Caco-2 (cell line): ENCODE results near the gene DMWD. TPM values are rescaled to one million over a fixed set of nuclear protein-coding genes. Genes with fewer than 3 reads are reported as not detected.

Source experiments
- BruUV-seq: library from RNA; stranded (reverse); fragments of 400-500 nt; replicated peaks from 2 replicates; lab custom pipeline; 2021; lab: Mats Ljungman, UMichigan
- CTCF ChIA-PET: fragments of 300-600 bp; sonication (Branson Sonifier 250); formaldehyde crosslinking; loops from one replicate; lab custom pipeline; 2022; ENCODE audit warnings: antibody characterized with exemption; lab: Charles Lee
- POLR2A ChIA-PET: fragments of 300-600 bp; sonication (Branson Sonifier 250); formaldehyde crosslinking; loops from one replicate; lab custom pipeline; 2022; ENCODE audit warnings: antibody characterized with exemption; lab: Charles Lee
- DNase-seq, 2 experiments: peaks; one replicate each; pipeline versions ENCODE4 v3.0.0 to v3.0.0-alpha.2; 2020 to 2022
- H3K27me3 ChIP-seq: replicated peaks from 2 replicates; pipeline ENCODE4 v1.6.0; 2011; ENCODE audit warnings: low read length; ENCODE audit not compliant: control insufficient read depth, insufficient read depth
- H3K36me3 ChIP-seq: 2 replicates; pipeline ENCODE4 v1.5.1; 2011; ENCODE audit warnings: low read length; ENCODE audit not compliant: control insufficient read depth, insufficient read depth
- H3K4me1 ChIP-seq: fragments of 250-450 bp; sonication (Bioruptor Pico); 2 replicates; pipeline ENCODE4 v1.5.1; 2020; ENCODE audit warnings: mild to moderate bottlenecking
- H3K4me3 ChIP-seq: 2 replicates; pipeline ENCODE4 v1.5.1; 2011; ENCODE audit warnings: low read depth, mild to moderate bottlenecking, control low read depth, low read length
- H3K9me3 ChIP-seq: fragments of 250-450 bp; sonication (Bioruptor Pico); 2 replicates; pipeline ENCODE4 v1.5.1; 2020; ENCODE audit warnings: mild to moderate bottlenecking, moderate library complexity
- H3K27ac Mint-ChIP-seq: one replicate; pipeline ENCODE4 v1.8.0; 2022; ENCODE audit warnings: mixed read lengths; ENCODE audit not compliant: unreplicated experiment
- H3K27me3 Mint-ChIP-seq: one replicate; pipeline ENCODE4 v1.8.0; 2022; ENCODE audit warnings: mixed read lengths; ENCODE audit not compliant: insufficient read depth, unreplicated experiment
- H3K36me3 Mint-ChIP-seq: one replicate; pipeline ENCODE4 v1.8.0; 2022; ENCODE audit warnings: mild to moderate bottlenecking, mixed read lengths; ENCODE audit not compliant: insufficient read depth, unreplicated experiment
- H3K4me1 Mint-ChIP-seq: one replicate; pipeline ENCODE4 v1.8.0; 2022; ENCODE audit warnings: low read depth, mixed read lengths; ENCODE audit not compliant: unreplicated experiment
- H3K4me3 Mint-ChIP-seq: one replicate; pipeline ENCODE4 v1.8.0; 2022; ENCODE audit warnings: mild to moderate bottlenecking, moderate library complexity, mixed read lengths; ENCODE audit not compliant: unreplicated experiment
- H3K9me3 Mint-ChIP-seq: one replicate; pipeline ENCODE4 v1.8.0; 2022; ENCODE audit warnings: mixed read lengths; ENCODE audit not compliant: unreplicated experiment
- intact Hi-C: fragments of 100-400 bp; cut with micrococcal nuclease; formaldehyde crosslinking; loops from one replicate; pipeline ENCODE4 v1.10.0; 2022; ENCODE audit not compliant: unreplicated experiment
- total RNA-seq: library from RNA; stranded (reverse); gene quantifications from 2 replicates; pipeline ENCODE4 v1.2.3, GENCODE V29; 2022
- TF ChIP-seq, protein P1 (sequence below), 2 experiments: fragments of 200-600 bp in 1 of 2; IDR thresholded peaks; 1 replicate in 1 of 2; 2 replicates in 1 of 2; pipeline versions ENCODE4 v1.5.1 to v1.8.0; 2011 to 2022; ENCODE audit warnings: antibody characterized with exemption in 1 of 2, control low read depth in 1 of 2, inconsistent platforms in 1 of 2, low read depth in 1 of 2, low read length in 1 of 2, mild to moderate bottlenecking in 1 of 2, moderate library complexity in 1 of 2; ENCODE audit not compliant: insufficient read depth in 1 of 2, severe bottlenecking in 1 of 2, unreplicated experiment in 1 of 2

The DMWD gene
- total RNA-seq, 1 experiment from 2014 or later: 76.3 TPM

DNA sequence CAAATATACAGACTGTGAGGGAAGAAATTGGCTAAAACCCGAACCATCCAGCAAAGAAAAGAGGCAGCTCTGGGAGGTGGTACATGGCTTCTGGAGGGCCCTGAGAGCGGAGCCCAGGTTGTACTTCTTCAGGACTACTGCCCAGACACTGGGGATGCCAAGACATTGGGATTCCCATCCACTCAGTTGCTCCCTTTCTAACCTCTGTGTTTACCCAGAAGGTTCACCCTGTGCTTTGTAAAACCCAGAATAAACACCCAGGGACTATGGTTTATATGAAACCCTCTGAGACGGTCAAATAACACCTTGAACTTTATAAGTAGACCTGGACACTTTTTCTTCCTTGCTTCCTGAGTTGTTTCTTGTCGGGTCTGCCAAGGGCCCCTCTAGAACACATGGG, 49.7 kb downstream of the DMWD start:
- H3K27me3 ChIP-seq: no peaks in the 10 kb centered on the region
- no peak for DNase-seq
- H3K4me3 ChIP-seq: no peak overlapping the region
- Mint-ChIP-seq H3K9me3 (no peaks in the 10 kb centered on the region), H3K4me3 (no peak overlapping the region), H3K27ac (no peak overlapping the region), H3K36me3 (peaks cover 5% of the 10 kb centered on the region), H3K4me1 (no peaks in the 10 kb centered on the region), H3K27me3 (no peaks in the 10 kb centered on the region)
- no TSS peak for BruUV-seq
- H3K4me1 ChIP-seq: no peaks in the 10 kb centered on the region
- no peaks in the 10 kb centered on the region for H3K36me3 ChIP-seq
- TF ChIP-seq, protein P1, sequence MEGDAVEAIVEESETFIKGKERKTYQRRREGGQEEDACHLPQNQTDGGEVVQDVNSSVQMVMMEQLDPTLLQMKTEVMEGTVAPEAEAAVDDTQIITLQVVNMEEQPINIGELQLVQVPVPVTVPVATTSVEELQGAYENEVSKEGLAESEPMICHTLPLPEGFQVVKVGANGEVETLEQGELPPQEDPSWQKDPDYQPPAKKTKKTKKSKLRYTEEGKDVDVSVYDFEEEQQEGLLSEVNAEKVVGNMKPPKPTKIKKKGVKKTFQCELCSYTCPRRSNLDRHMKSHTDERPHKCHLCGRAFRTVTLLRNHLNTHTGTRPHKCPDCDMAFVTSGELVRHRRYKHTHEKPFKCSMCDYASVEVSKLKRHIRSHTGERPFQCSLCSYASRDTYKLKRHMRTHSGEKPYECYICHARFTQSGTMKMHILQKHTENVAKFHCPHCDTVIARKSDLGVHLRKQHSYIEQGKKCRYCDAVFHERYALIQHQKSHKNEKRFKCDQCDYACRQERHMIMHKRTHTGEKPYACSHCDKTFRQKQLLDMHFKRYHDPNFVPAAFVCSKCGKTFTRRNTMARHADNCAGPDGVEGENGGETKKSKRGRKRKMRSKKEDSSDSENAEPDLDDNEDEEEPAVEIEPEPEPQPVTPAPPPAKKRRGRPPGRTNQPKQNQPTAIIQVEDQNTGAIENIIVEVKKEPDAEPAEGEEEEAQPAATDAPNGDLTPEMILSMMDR (IDR thresholded peaks at IDR 0.05; ENCODE audit: insufficient read depth in 1 of 2, low read depth in 1 of 2, low read length in 1 of 2, severe bottlenecking in 1 of 2, unreplicated experiment in 1 of 2): no peak
- H3K9me3 ChIP-seq: no peaks in the 10 kb centered on the region
- intact Hi-C loops: no loop called here
- ChIA-PET POLR2A (no interaction called here), CTCF (interaction anchor here (1.1 kb wide), 1 partner anchor 26 kb away, joined by 3 read pairs; the partner anchor contains the start of gene SIX5)

DNA sequence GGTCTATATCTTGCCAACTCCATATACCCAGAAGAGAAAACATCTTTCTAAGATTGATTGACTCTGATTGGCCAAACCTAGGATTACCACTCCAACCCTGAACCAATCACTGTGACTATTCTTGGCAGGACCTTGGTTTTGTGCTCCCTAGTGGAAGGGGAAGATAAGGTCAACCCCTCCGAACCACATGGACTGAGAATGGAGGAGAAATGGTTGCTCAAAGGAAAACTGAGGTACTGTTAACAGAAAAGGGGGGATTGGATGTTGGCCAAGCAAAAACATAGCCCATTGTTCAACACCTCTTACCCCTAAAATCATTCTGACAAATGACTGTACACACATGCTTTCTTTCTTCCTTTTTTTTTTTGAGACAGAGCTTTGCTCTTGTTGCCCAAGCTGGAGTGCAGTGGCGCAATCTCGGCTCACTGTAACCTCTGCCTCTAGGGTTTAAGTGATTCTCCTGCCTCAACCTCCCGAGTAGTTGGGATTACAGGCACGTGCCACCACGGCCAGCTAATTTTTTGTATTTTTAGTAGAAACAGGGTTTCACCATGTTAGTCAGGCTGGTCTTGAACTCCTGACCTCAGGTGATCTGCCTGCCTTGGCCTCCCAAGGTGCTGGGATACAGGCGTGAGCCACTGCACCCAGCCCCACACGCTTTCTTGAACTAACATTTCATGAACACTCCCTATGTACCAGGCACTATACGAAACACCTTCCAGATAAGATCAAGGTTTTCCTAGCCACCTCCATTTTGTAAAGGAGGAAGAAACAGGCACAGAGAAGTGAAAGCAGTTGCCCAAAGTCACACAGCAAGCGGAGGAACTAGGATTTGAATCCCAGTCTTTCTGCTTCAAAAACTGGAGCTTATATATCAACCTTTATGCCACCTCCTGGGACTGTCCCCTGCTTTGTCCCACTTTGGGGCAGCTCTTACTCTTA, 52.9 kb downstream of the DMWD start:
- intact Hi-C loops: no loop called here
- Histone ChIP-seq H3K9me3 (no peaks in the 10 kb centered on the region), H3K27me3 (no peaks in the 10 kb centered on the region), H3K36me3 (no peaks in the 10 kb centered on the region), H3K4me3 (no peak overlapping the region), H3K4me1 (peaks cover 19% of the 10 kb centered on the region)
- Mint-ChIP-seq H3K27ac (no peak overlapping the region), H3K9me3 (no peaks in the 10 kb centered on the region), H3K27me3 (no peaks in the 10 kb centered on the region), H3K4me3 (no peak overlapping the region), H3K36me3 (peaks cover 5% of the 10 kb centered on the region), H3K4me1 (peaks cover 7% of the 10 kb centered on the region)
- no peak for DNase-seq
- POLR2A ChIA-PET: interaction anchor here (1.1 kb wide), 1 partner anchor 9 kb away, joined by 6 read pairs; the partner anchor contains the start of gene FBXO46
- CTCF ChIA-PET: interaction anchor here (0.9 to 1.0 kb wide), 2 partner anchors 30 to 77 kb away, joined by 3 to 4 read pairs; partner anchors contain the start of gene SIX5
- no TSS peak for BruUV-seq
- TF ChIP-seq, protein P1 (IDR thresholded peaks at IDR 0.05; ENCODE audit: insufficient read depth in 1 of 2, low read depth in 1 of 2, low read length in 1 of 2, severe bottlenecking in 1 of 2, unreplicated experiment in 1 of 2): no peak

DNA sequence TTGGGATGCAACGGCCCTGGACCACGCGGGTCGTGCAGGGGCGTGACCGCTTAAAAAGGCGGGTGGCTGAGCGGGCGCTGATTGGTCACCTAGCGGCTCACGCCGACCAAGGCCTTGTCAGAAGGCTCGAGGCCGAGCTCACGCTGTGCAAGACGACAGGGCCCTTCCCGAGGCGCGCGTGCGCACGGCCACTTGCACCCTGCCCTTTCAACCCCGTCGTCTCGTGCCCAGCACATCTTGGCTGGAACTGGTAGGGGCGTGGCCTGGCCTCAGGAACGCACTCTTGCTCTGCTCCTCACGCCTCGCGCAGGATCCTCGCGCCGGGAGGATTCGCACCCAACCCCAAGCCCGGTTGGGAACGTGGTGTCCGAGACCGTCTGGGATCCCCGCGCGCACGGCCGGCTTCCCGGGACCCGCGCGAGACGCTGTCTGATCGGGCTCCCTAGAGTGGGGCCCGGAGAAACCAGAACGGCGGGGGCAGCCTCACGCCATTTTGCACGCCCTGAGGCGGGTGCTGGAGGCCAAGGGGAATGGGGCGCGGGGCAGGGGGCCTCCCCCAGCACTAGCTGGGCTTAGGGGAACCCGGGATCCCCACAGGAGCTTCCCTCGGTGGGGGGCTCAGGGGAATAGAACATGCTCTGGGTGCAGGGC, 59.4 kb downstream of the DMWD start, which contains the start of gene MEIOSIN:
MEIOSIN (plus strand) TSS at position 280 of the 651 bp plus-strand sequence. CDS start 1,938 bp downstream, outside the sequence.
- Mint-ChIP-seq H3K4me3 (no peak within 1 kb of the TSS), H3K27ac (no peak within 1 kb of the TSS), H3K36me3 (peaks cover 6% of the 10 kb centered on the region), H3K27me3 (no peaks in the 10 kb centered on the region), H3K4me1 (peaks cover 10% of the 10 kb centered on the region), H3K9me3 (no peaks in the 10 kb centered on the region)
- DNase-seq: no peak
- POLR2A ChIA-PET: no interaction called here
- Histone ChIP-seq H3K27me3 (no peaks in the 10 kb centered on the region), H3K4me3 (no peak within 1 kb of the TSS), H3K9me3 (no peaks in the 10 kb centered on the region), H3K36me3 (no peaks in the 10 kb centered on the region), H3K4me1 (peaks cover 19% of the 10 kb centered on the region)
- TF ChIP-seq, protein P1 (IDR thresholded peaks at IDR 0.05; ENCODE audit: insufficient read depth in 1 of 2, low read depth in 1 of 2, low read length in 1 of 2, severe bottlenecking in 1 of 2, unreplicated experiment in 1 of 2): no peak
- BruUV-seq: no TSS peak
- intact Hi-C loops: no loop called here
- CTCF ChIA-PET: interaction anchor here (1.8 kb wide), 1 partner anchor 36 kb away, joined by 10 read pairs; the partner anchor contains the start of gene SIX5
